DND-41 (cell line): ENCODE measurements around the gene ITGA2B.

Experiments used
- EZH2 ChIP-seq: IDR thresholded peaks from 3 replicates; pipeline ENCODE4 v1.6.1; 2012; ENCODE audit warnings: borderline replicate concordance, low read depth, mild to moderate bottlenecking, moderate library complexity, low read length, inconsistent platforms; ENCODE audit not compliant: severe bottlenecking
- TF ChIP-seq, protein P1 (sequence below): IDR thresholded peaks from 2 replicates; pipeline ENCODE4 v1.5.1; 2012; ENCODE audit warnings: borderline replicate concordance, low read length, moderate library complexity, mild to moderate bottlenecking; ENCODE audit not compliant: poor library complexity, severe bottlenecking; ENCODE audit errors: extremely low read depth

DNA sequence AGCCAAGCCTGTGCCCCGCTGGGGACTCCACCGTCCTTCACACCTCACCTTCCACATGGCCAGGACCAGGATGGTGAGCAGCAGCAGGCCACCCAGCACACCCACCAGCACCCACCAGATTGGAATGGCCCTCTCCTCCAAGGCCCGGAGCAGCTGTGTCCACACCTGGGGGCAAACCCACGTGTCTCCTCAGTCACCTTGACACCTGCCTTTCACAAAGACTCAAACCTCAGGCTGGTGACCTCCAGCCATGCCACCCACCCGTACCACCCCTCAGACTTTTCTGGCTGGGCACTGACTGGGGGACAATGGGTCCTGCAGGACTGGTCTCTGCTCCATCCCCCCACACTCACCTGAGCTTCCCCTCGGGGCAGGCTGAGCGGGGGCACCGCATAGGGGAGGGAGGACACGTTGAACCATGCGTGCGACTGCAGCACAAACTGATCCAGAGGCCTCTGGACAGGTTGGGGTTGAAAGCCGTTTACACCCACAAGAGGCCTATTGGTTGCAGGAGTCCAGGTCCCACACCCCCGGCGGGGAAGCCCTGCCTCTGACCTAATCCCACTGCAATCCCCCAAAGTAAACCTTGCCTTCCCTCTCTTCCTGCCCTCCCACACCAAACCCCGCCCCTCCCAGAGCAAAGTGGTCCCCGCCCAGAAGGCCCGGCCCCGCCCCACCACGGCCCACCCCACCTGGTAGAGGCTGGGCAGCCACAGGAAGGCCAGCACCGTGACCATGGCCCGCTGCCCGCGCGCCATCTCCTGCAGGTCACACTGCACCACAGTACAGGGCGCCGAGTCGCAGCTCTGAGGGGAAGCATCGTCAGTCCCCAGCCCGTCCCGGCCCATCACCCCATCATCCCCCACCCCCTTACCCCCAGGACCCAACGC, 14.9 kb downstream of the ITGA2B start:
- TF ChIP-seq, protein P1, sequence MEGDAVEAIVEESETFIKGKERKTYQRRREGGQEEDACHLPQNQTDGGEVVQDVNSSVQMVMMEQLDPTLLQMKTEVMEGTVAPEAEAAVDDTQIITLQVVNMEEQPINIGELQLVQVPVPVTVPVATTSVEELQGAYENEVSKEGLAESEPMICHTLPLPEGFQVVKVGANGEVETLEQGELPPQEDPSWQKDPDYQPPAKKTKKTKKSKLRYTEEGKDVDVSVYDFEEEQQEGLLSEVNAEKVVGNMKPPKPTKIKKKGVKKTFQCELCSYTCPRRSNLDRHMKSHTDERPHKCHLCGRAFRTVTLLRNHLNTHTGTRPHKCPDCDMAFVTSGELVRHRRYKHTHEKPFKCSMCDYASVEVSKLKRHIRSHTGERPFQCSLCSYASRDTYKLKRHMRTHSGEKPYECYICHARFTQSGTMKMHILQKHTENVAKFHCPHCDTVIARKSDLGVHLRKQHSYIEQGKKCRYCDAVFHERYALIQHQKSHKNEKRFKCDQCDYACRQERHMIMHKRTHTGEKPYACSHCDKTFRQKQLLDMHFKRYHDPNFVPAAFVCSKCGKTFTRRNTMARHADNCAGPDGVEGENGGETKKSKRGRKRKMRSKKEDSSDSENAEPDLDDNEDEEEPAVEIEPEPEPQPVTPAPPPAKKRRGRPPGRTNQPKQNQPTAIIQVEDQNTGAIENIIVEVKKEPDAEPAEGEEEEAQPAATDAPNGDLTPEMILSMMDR: no peak
- no peak for TF ChIP-seq EZH2
